Raji (cell line): ENCODE measurements around the gene PPP2CA.

Source experiments
- POLR2A ChIP-seq: IDR thresholded peaks from 2 replicates; pipeline ENCODE4 v1.6.1; 2011; ENCODE audit warnings: low read depth, low read length, control low read depth; ENCODE audit not compliant: insufficient read depth

The PPP2CA gene

DNA sequence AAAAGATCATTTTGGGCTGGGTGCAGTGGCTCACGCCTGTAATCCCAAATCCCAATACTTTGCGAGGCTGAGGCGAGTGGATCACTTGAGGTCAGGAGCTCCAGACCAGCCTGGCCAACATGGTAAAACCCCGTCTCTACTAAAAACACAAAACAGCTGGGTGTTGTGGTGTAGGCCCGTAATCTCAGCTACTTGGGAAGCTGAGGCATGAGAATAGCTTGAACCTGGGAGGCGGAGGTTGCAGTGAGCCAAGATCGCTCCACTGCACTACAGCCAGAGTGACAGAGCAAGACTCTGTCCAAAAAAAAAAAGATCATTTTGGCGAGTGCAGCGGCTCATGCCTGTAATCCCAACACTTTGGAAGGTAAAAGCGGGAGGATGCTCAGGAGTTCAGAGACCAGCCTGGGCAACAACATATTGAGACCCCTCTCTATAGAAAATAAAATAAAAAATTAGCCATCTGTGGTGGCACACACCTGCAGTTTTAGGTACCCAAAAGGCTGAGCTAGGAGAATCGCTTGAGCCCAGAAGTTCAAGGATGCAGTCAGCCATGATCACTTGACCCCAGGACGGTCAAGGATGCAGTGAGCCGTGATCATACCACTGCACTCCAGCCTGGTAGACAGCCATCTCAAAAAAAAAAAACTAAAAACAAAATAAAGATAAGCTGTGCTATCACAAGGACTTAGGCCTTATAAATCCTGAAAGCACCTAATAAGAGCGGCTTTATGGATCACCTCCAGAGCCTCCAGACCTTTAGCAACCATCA lies 16.2 kb downstream of the PPP2CA start:
- TF ChIP-seq POLR2A: no peak

DNA sequence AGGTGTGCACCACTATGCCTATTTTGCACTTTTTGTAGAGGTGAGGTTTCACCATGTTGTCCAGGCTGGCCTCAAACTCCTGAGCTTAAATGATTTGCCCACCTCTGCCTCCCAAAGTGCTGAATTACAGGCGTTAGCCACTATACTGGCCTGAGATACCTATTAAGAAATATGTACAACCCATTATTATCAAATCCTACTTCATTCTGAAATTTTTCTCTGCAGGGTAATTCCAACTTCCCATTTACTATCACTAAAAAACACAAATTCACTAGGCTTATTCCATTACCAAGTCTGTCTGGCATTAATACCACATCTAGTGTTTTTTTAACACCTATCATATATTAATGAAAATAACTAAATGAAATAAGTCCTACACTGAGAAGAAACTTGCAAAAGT lies 18.2 kb downstream of the PPP2CA start:
- no peak for TF ChIP-seq POLR2A

DNA sequence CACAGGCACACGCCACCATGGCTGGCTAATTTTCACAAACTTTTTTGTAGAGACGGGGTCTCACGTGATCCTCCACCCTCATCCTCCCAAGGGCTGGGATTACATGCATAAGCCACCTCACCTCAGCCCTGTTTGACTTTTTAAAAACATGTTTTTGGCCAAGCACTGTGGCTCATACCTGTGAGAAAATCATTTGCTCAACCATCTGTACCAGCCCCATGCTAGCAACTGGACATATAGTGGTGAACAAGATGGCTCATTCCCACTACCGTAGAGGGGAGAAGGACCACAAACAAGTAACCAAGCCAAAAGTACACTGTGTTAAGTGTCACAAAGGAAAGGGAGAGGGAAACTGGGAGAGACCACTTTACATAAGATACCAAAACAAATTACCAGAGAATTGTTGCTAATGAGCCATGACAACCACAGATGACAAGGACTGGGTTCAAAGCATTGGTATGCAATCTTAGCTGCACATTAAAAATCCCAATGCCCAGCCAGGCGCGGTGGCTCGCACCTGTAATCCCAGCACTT lies 19.2 kb downstream of the PPP2CA start:
- no peak for TF ChIP-seq POLR2A

DNA sequence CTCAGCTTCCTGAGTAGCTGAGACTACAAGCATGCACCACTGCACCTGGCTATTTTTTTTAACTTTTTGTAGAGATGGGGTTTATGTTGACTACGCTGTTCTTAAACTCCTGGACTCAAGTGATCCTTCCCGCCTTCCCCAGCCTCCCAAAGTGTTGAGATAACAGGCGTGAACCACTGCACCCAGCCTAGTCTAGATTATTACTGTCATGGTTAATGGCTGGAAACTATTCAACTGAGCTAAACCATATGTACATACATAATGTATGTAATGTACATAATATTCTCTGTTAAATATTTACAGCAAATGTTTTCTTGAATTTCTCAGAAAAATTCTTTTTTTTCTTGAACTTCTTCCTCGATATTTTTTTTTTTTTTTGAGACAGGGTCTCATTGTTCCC lies 21.3 kb downstream of the PPP2CA start:
- no peak for TF ChIP-seq POLR2A

DNA sequence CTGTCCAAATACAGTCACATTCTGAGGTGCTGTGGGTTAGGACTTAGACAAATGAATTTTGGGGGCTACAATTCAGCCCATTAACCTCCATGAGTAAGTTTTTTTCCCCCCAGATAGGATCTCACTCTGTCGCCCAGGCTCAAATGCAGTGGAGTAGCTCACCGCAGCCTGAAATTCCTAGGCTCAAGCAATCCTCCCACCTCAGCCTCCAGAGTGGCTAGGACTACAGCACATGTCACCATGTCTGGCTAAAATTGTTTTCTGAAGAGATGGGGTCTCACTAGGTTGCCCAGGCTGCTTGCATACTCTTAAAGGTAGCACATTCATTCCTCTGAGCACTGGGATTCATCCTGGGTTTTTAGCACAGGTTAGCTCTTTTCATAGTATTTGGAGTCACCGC lies 22.2 kb downstream of the PPP2CA start:
- no peak for TF ChIP-seq POLR2A

DNA sequence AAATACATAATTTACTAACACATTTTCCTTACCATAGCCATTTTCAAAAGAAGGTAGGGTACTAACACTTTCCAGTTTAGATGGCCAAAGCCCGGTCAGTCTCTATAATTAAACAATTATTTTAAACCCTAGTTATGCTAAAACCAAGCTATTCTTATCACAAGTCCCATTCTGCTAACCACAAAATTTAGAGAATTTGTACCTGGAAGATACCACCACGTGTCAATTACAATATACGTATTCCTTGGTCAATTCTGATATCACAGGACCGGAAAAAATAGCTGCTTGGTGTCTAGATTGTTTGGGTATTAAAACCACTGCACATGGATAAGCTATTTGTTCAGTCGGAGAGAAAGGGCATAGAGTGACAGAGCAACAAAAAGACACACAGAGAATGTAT lies 30.2 kb downstream of the PPP2CA start:
- no peak for TF ChIP-seq POLR2A

DNA sequence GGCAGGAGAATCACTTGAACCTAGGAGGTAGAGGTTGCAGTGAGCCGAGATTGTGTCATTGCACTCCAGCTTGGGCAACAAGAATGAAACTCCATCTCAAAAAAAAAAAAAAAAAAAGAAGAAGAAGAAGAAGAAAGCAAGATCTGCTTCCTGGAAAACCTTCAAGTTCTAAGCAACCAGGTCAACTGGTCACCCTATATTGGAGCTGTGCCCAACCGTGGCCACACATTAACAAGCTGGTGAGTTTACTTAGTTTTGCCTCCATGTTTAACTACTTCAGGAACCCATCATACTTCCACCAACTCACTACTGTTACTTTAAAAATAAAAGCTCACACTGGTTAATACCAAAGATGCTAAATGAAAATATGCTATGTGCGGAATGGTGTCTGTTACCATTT lies 36.8 kb downstream of the PPP2CA start:
- no peak for TF ChIP-seq POLR2A

DNA sequence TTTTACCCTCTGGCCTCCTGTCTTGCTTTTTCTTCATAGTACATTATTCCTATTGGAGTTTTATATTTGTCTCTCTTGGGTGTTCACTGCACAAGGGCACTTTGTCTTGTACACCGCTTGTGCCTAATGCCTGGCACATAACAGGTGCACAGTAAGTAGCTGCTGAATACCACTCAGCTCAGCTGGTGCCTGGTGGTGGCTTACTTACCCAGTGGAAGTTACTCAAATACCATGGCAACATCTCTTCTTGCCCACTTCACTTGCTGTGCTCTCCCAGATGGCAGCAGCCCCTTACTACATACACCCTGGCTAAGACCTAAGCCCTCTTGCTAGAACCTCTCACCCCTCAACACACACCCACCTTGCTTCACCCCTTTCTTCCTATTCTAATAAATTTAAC lies 37.8 kb downstream of the PPP2CA start:
- no peak for TF ChIP-seq POLR2A

DNA sequence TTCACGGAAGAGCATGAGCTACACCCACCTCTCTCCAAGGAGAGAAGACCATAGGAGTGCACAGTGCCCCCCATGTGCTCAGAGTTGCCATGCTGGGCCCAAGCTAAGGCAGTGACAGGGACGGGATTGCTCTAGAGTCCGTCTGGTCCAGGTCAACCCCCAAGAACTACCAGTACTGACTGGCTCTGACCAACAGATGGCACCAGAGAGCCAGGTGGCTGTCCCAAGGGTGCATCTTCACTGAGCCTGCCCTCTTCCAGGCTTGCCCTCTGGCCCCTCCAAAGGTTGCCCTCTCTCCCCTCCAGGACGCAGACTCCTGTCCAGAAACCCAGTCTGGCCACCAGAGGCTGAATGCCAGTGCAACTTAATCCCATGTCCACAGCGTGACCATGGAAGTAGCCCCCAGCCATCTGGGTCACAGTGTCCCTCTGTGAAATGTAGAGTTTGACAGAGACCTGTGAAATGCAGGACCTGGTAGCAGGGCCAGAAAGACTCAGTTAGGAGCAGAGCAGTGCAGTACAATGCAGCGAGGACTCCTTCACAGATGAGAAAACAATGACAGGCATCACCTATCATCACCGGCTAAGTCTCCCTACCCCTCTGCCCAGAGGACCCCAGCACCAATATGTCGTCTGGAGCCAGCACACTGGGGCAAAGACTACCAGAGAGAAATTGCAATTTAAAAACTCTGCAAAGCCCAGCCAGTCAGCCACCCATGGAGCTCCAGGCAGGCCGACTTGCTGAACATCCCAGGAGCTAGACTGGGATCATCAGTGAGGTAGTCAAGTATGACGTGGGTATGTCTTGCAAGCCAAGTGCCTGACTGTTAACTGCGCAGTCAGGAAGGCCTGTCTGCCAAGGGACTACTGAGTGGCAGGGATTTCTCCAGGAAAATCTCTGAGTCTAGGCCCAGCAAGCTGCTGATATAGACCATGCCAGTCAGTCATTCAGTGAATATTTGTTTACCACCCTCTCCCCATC lies 41.4 kb downstream of the PPP2CA start:
- no peak for TF ChIP-seq POLR2A

DNA sequence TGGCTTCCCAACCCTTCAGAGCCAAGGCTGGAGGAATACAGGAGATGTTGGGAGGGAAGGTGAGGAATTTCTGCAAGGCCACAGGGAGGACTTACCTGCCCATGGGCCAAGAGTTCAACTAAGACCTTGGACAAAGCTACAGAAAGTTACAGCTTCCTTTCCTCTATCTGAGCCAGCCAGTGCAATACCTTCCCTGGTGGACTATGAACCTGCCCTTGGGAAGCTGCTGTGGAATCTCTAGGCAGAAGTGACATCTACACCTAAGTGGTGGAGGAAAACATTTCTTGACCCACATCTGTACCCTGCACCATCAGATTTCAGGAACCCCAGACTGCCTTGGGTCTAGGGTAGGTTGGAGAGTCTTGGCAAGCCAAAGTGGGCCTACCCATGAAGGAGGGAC lies 42.4 kb downstream of the PPP2CA start:
- TF ChIP-seq POLR2A: no peak

DNA sequence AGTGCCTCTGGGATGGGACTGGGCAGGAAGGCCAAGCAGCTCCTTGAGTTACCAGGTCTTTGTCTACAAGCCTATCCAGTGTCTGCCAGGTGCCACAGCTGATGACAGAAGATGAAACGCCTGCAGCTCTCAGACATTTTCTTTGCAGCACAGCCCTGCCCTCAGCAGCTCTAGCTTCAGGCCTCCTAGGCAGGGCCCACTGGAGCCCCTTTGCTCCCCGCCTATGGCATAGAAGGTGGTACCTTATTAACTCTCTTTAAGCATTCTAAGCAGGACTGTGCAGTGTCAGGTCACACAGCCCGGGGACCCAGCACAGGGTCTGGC lies 47.8 kb downstream of the PPP2CA start:
- no peak for TF ChIP-seq POLR2A

DNA sequence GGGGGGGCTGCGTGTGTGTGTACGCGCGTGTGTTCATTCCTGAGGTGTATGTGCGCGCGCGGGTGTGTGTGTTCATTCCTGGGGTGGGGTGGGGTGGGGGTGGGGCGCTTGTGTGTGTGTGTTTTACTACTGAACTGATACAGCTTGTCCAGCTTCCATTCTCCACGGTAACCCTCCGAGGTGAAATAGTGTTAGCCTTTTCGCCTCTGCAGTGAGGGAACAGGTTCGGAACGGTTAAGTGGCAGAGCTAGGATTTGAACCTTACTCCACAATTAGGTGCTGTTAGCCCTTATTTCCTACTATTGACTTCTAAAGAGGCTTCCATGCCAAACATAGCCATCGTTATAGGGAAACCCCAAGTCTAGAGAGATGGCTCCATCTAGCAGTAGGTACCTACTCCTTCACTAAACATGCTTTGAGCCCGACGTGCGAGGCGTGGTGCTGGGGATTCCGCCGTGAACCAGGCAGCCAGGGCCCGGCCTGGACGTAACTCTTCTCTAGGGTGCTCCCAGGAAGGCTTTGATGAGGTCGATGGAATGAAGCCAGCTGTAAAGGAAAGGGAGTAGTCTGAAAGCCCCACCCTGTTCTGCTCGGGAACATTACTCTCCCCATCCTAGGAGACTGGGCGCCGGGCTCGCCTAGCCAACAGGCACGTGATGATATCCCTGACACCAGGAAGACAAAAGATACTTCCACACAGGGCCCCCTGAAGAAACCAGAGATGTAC lies 48.3 kb downstream of the PPP2CA start:
- no peak for TF ChIP-seq POLR2A

DNA sequence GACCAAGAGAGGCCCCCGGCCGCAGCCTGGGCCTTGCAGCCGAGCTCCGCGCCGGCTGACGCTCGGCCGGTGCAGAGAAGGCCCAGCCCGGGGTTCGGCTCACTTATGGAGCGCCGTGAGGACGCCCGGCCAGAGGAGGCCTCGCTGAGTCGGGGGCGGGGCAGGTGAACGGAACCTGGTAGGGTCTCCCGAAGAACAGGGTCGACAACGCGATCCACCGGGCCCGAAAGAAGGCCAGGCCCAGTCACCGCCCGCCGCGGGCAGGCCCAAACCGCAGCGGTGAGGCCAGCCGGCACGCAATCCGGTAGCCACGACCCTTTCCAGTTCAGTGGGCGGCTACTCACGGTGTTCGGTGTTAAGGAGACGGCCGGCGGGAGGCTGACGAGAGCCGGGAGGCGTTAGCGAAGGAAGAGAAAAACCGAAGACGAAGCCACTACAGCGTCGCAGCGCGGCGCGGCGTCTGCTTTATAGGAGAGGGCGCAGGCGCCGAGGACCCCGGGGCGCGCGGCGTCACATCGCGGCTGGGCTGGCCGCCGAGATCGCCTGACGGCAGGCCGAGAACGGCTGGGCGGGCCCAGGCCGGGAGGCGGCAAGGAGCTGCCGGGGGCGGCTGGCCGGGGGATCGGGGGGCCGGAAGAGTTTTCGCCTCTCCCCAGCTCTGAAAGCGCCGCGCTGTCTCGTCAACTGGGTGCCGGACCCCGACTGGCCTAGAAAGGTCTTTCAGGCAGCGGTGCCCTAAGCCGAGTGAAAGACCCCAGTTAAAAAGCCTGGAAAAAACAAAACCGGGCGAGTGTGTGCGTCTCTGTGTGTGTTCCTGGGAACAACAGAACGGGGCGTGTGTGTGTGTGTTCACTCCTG lies 49.1 kb downstream of the PPP2CA start, which contains the start of gene SKP1:
Gene SKP1 (minus strand): TSS at position 440 of the 858 bp plus-strand sequence. CDS start 2,928 bp downstream, outside the sequence.
- TF ChIP-seq POLR2A: peak; percentile 99

DNA sequence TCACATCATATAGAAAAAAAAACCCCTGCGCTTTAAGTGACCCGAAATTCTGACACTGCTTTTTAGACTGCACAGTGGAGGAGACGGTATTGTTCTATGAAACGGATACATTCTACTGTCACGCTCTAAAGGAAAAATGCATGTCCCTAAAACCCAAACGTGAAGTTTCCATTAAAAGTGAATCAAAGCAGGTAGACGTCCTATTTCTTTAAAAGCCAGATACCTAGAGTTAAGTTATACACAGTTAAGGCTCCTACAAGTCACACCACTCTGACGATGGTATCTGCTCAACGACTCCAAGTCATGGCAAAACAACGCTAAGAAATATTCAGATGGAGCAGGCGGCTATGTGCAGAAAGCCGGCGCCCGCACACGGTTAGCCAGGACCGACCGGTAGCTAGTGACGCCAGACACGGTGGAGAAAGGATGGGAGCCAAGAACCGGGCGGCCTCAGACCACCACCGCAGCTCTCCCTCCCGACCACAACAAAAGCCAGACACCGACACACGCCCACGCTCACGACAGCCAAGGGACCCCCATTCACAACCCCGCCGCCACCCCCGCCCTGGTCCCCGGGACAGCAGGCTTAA lies 49.9 kb downstream of the PPP2CA start:
- no peak for TF ChIP-seq POLR2A
